GM12878 (cell line): ENCODE measurements around the gene B3GAT1. TPM values are rescaled to one million over a fixed set of nuclear protein-coding genes. Genes with fewer than 3 reads are reported as not detected.

ENCODE experiments used
- ATAC-seq: fragments of 200-7000 bp; cut with Tn5 transposase; 3 replicates; pipeline ENCODE4 v1.9.1; 2020; ENCODE audit warnings: mild to moderate bottlenecking, moderate library complexity
- BruUV-seq: library from RNA; stranded (reverse); fragments of 400-500 nt; replicated peaks from 2 replicates; lab custom pipeline; 2021; lab: Mats Ljungman, UMichigan
- CTCF ChIA-PET: fragments of 300-600 bp; sonication (Branson Sonifier 250); formaldehyde crosslinking; extraction: SDS; loops from one replicate; lab custom pipeline; 2021; ENCODE audit warnings: inconsistent platforms; lab: Yijun Ruan, JAX
- POLR2A ChIA-PET: fragments of 350-600 bp; formaldehyde crosslinking; extraction: SDS; loops from one replicate; lab custom pipeline; 2021; ENCODE audit warnings: inconsistent platforms; lab: Charles Lee
- RAD21 ChIA-PET: fragments of 300-600 bp; sonication (Branson Sonifier 250); formaldehyde crosslinking; loops from one replicate; lab custom pipeline; 2023; ENCODE audit warnings: antibody characterized with exemption; ENCODE audit not compliant: unreplicated experiment; lab: Charles Lee
- SMC1A ChIA-PET: fragments of 300-600 bp; sonication (Branson Sonifier 250); formaldehyde crosslinking; loops from one replicate; lab custom pipeline; 2023; ENCODE audit not compliant: unreplicated experiment, uncharacterized antibody; lab: Charles Lee
- DNase-seq: peaks from one replicate; pipeline ENCODE4 v3.0.0-alpha.2; 2011; ENCODE audit warnings: low read depth, low spot score
- FAIRE-seq: peaks from 3 replicates; lab custom pipeline; 2011; peaks lifted over from hg19 to GRCh38; lab: Jason Lieb, UNC
- H2AFZ ChIP-seq: 2 replicates; pipeline ENCODE4 v1.6.0; 2011; ENCODE audit warnings: low read depth, low read length, control low read depth; ENCODE audit not compliant: control insufficient read depth
- H3K27ac ChIP-seq: 2 replicates; pipeline ENCODE4 v1.5.1; 2011; ENCODE audit warnings: control low read depth; ENCODE audit not compliant: control insufficient read depth, insufficient read depth
- H3K27me3 ChIP-seq, 2 experiments: replicated peaks in 1 of 2; 2 replicates each; pipeline versions ENCODE4 v1.6.0 to v1.6.1; 2011; ENCODE audit warnings: low read length in 1 of 2; ENCODE audit not compliant: control insufficient read depth in 2 of 2, insufficient read depth in 2 of 2
- H3K36me3 ChIP-seq, 2 experiments: 2 replicates each; pipeline ENCODE4 v1.5.1; 2011; ENCODE audit warnings: low read length in 1 of 2; ENCODE audit not compliant: control insufficient read depth in 2 of 2, insufficient read depth in 2 of 2
- H3K4me1 ChIP-seq: 2 replicates; pipeline ENCODE4 v1.6.1; 2011; ENCODE audit warnings: mild to moderate bottlenecking, low read length, moderate library complexity, mixed read lengths; ENCODE audit not compliant: control insufficient read depth, insufficient read depth
- H3K4me2 ChIP-seq: 2 replicates; pipeline ENCODE4 v1.6.0; 2011; ENCODE audit warnings: control low read depth; ENCODE audit not compliant: control insufficient read depth, insufficient read depth
- H3K4me3 ChIP-seq: fragments of 200-600 bp; sonication (generic); 2 replicates; pipeline ENCODE4 v1.5.1; 2016
- H3K79me2 ChIP-seq: 2 replicates; pipeline ENCODE4 v1.6.0; 2011; ENCODE audit warnings: low read length; ENCODE audit not compliant: control insufficient read depth, insufficient read depth
- H3K9ac ChIP-seq: 2 replicates; pipeline ENCODE4 v1.8.0; 2011; ENCODE audit warnings: low read length, control low read depth, mixed read lengths; ENCODE audit not compliant: control insufficient read depth, insufficient read depth
- H3K9me3 ChIP-seq: replicated peaks from 3 replicates; pipeline ENCODE4 v1.5.1; 2011; ENCODE audit warnings: mild to moderate bottlenecking, low read length; ENCODE audit not compliant: control insufficient read depth, insufficient read depth
- H4K20me1 ChIP-seq: 2 replicates; pipeline ENCODE4 v1.6.0; 2011; ENCODE audit not compliant: control insufficient read depth, insufficient read depth
- BMI1 ChIP-seq: fragments of 450-650 bp; IDR thresholded peaks from 2 replicates; pipeline ENCODE4 v1.6.1; 2016; ENCODE audit warnings: mild to moderate bottlenecking, moderate library complexity, borderline replicate concordance
- GATAD2B ChIP-seq: fragments of 450-650 bp; conservative IDR thresholded peaks from 2 replicates; pipeline ENCODE4 v1.6.1; 2017; ENCODE audit warnings: low read depth, mild to moderate bottlenecking, moderate library complexity
- IRF5 ChIP-seq: fragments of 450-650 bp; IDR thresholded peaks from 2 replicates; pipeline ENCODE4 v1.6.1; 2017; ENCODE audit warnings: borderline replicate concordance
- MTA2 ChIP-seq: fragments of 450-650 bp; IDR thresholded peaks from 2 replicates; pipeline ENCODE4 v1.6.1; 2016; ENCODE audit warnings: low read depth, mild to moderate bottlenecking, moderate library complexity
- NFYA ChIP-seq: IDR thresholded peaks from 2 replicates; pipeline ENCODE4 v1.6.1; 2011; ENCODE audit warnings: low read depth, mild to moderate bottlenecking, low read length, improper control_type of control experiment, borderline replicate concordance
- PAX5 ChIP-seq: IDR thresholded peaks from 2 replicates; pipeline ENCODE4 v1.6.1; 2011; ENCODE audit warnings: low read depth, low read length, borderline replicate concordance
- SP1 ChIP-seq: IDR thresholded peaks from one replicate; pipeline ENCODE4 v1.6.1; 2011; ENCODE audit warnings: low read depth, low read length
- SRF ChIP-seq, 2 experiments: IDR thresholded peaks; 2 replicates each; pipeline ENCODE4 v1.6.1; 2011; ENCODE audit warnings: low read depth in 2 of 2, low read length in 2 of 2, mild to moderate bottlenecking in 1 of 2, moderate library complexity in 1 of 2
- TARDBP ChIP-seq: IDR thresholded peaks from 2 replicates; pipeline ENCODE4 v1.6.1; 2016; ENCODE audit warnings: borderline replicate concordance
- YBX1 ChIP-seq: fragments of 450-650 bp; IDR thresholded peaks from 2 replicates; pipeline ENCODE4 v1.6.1; 2016; ENCODE audit warnings: antibody characterized with exemption
- WGBS: methylation state at CpG from one replicate; pipeline ENCODE4 v1.1.6; 2016; ENCODE audit warnings: low lambda C conversion rate; ENCODE audit not compliant: insufficient replicate concordance, insufficient coverage; ENCODE audit errors: missing lambda C conversion rate; 5-methylcytosine and 5-hydroxymethylcytosine counted together
- in situ Hi-C: fragments of 300-500 bp; cut with MboI; formaldehyde crosslinking; loops from 9 replicates; pipeline ENCODE4 v1.14.3; 2018; ENCODE audit warnings: mixed read lengths
- intact Hi-C: fragments of 100-400 bp; cut with micrococcal nuclease; formaldehyde crosslinking; loops from one replicate; pipeline ENCODE4 v1.14.2; 2022; ENCODE audit not compliant: unreplicated experiment
- polyA plus RNA-seq, 11 experiments: library from polyadenylated mRNA; depleted of rRNA in 4 of 11; unstranded in 6 of 11; stranded (reverse) in 5 of 11; fragments of >200 nt; fragmentation: Nextera tagmentation in 4 of 11; fragmentation: Illumina TruSeq in 1 of 11; extraction: Ambion mirVana in 4 of 11; extraction: Trizol in 1 of 11; gene quantifications; 1 replicate in 1 of 11; 2 replicates in 10 of 11; pipeline versions ENCODE4 v1.2.1 to v1.2.3, GENCODE V29; 2011 to 2016; ENCODE audit warnings: inconsistent platforms in 2 of 11, missing spikeins in 2 of 11, low read depth in 1 of 11
- total RNA-seq, 4 experiments: library from RNA; depleted of rRNA in 3 of 4; stranded (reverse); fragments of >200 nt in 3 of 4; fragmentation: Illumina TruSeq in 1 of 4; extraction: Trizol in 1 of 4; gene quantifications; 2 replicates each; pipeline versions ENCODE4 v1.2.1 to v1.2.3, GENCODE V29; 2013 to 2021
- TF ChIP-seq, protein P1 (sequence below): fragments of 450-650 bp; formaldehyde crosslinking; IDR thresholded peaks from 2 replicates; pipeline ENCODE4 v1.4.0; 2022; ENCODE audit warnings: mild to moderate bottlenecking, moderate library complexity
- TF ChIP-seq, protein P2 (sequence below): IDR thresholded peaks from 2 replicates; pipeline ENCODE4 v1.6.1; 2011; ENCODE audit warnings: low read depth, mild to moderate bottlenecking, low read length, moderate library complexity, borderline replicate concordance; ENCODE audit errors: extremely low read depth
- TF ChIP-seq, protein P3 (sequence below): IDR thresholded peaks from 2 replicates; pipeline ENCODE4 v1.6.1; 2011; ENCODE audit warnings: low read depth, low read length, improper control_type of control experiment, borderline replicate concordance
- TF ChIP-seq, protein P4 (sequence below): IDR thresholded peaks from 2 replicates; pipeline ENCODE4 v1.6.1; 2012; ENCODE audit warnings: improper control_type of control experiment, low read depth, low read length; ENCODE audit not compliant: insufficient replicate concordance

B3GAT1 gene
- total and polyA plus RNA-seq, 10 of the 15 experiments (the other 5 are each of a cell fraction or from before 2014, with no cell fraction given) = 0.05 TPM; not detected in 9

- in situ Hi-C loops (no loop called here), intact Hi-C loops (no loop called here)
- BruUV-seq = no TSS peak
- DNase-seq (no peak), ATAC-seq (no peak), FAIRE-seq (no peak)
- Histone ChIP-seq H3K36me3 (no peaks in the 10 kb centered on the region), H3K4me2 (no peak overlapping the region), H3K27ac (no peak overlapping the region), H3K9ac (no peak overlapping the region), H2AFZ (no peak overlapping the region), H4K20me1 (no peaks in the 10 kb centered on the region), H3K4me3 (no peak overlapping the region), H3K27me3 (0 out of 4 replicates have a peak, but pooled peaks cover 0 to 1% of the 10 kb centered on the region in 2 experiments), H3K4me1 (no peaks in the 10 kb centered on the region), H3K9me3 (no peaks in the 10 kb centered on the region), H3K79me2 (no peaks in the 10 kb centered on the region)
- SMC1A ChIA-PET = no interaction called here
- POLR2A ChIA-PET = no interaction called here
- WGBS = 71% methylated on average over 10 of the region's 10 CpGs
- RAD21 ChIA-PET = no interaction called here
- CTCF ChIA-PET = no interaction called here
- TF ChIP-seq SRF (IDR thresholded peaks at IDR 0.05; ENCODE audit: low read depth in 2 of 2, low read length in 2 of 2) (no peak), GATAD2B (no peak), MTA2 (no peak), SP1 (no peak), BMI1 (no peak), IRF5 (no peak), YBX1 (no peak), PAX5 (no peak), TARDBP (no peak), NFYA (no peak)
- TF ChIP-seq, protein P1, sequence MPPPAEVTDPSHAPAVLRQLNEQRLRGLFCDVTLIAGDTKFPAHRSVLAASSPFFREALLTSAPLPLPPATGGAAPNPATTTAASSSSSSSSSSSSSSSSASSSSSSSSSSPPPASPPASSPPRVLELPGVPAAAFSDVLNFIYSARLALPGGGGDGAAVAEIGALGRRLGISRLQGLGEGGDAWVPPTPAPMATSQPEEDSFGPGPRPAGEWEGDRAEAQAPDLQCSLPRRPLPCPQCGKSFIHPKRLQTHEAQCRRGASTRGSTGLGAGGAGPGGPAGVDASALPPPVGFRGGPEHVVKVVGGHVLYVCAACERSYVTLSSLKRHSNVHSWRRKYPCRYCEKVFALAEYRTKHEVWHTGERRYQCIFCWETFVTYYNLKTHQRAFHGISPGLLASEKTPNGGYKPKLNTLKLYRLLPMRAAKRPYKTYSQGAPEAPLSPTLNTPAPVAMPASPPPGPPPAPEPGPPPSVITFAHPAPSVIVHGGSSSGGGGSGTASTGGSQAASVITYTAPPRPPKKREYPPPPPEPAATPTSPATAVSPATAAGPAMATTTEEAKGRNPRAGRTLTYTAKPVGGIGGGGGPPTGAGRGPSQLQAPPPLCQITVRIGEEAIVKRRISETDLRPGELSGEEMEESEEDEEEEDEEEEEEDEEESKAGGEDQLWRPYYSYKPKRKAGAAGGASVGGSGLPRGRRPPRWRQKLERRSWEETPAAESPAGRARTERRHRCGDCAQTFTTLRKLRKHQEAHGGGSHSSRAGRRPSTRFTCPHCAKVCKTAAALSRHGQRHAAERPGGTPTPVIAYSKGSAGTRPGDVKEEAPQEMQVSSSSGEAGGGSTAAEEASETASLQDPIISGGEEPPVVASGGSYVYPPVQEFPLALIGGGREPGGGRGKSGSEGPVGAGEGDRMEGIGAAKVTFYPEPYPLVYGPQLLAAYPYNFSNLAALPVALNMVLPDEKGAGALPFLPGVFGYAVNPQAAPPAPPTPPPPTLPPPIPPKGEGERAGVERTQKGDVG (CRISPR knock-in tag) = no peak
- TF ChIP-seq, protein P2, sequence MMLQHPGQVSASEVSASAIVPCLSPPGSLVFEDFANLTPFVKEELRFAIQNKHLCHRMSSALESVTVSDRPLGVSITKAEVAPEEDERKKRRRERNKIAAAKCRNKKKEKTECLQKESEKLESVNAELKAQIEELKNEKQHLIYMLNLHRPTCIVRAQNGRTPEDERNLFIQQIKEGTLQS = no peak
- TF ChIP-seq, protein P3, sequence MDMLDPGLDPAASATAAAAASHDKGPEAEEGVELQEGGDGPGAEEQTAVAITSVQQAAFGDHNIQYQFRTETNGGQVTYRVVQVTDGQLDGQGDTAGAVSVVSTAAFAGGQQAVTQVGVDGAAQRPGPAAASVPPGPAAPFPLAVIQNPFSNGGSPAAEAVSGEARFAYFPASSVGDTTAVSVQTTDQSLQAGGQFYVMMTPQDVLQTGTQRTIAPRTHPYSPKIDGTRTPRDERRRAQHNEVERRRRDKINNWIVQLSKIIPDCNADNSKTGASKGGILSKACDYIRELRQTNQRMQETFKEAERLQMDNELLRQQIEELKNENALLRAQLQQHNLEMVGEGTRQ = no peak
- TF ChIP-seq, protein P4, sequence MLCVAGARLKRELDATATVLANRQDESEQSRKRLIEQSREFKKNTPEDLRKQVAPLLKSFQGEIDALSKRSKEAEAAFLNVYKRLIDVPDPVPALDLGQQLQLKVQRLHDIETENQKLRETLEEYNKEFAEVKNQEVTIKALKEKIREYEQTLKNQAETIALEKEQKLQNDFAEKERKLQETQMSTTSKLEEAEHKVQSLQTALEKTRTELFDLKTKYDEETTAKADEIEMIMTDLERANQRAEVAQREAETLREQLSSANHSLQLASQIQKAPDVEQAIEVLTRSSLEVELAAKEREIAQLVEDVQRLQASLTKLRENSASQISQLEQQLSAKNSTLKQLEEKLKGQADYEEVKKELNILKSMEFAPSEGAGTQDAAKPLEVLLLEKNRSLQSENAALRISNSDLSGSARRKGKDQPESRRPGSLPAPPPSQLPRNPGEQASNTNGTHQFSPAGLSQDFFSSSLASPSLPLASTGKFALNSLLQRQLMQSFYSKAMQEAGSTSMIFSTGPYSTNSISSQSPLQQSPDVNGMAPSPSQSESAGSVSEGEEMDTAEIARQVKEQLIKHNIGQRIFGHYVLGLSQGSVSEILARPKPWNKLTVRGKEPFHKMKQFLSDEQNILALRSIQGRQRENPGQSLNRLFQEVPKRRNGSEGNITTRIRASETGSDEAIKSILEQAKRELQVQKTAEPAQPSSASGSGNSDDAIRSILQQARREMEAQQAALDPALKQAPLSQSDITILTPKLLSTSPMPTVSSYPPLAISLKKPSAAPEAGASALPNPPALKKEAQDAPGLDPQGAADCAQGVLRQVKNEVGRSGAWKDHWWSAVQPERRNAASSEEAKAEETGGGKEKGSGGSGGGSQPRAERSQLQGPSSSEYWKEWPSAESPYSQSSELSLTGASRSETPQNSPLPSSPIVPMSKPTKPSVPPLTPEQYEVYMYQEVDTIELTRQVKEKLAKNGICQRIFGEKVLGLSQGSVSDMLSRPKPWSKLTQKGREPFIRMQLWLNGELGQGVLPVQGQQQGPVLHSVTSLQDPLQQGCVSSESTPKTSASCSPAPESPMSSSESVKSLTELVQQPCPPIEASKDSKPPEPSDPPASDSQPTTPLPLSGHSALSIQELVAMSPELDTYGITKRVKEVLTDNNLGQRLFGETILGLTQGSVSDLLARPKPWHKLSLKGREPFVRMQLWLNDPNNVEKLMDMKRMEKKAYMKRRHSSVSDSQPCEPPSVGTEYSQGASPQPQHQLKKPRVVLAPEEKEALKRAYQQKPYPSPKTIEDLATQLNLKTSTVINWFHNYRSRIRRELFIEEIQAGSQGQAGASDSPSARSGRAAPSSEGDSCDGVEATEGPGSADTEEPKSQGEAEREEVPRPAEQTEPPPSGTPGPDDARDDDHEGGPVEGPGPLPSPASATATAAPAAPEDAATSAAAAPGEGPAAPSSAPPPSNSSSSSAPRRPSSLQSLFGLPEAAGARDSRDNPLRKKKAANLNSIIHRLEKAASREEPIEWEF = no peak
Observed at GRCh38 chr11:134442246-134442645, 30.2 kb upstream of the B3GAT1 start.
